K562 (cell line): Measurements from ENCODE around the gene RNF224. TPM values are rescaled to one million over a fixed set of nuclear protein-coding genes. Genes with fewer than 3 reads are reported as not detected.

Experiments used
- CREBBP ChIP-seq: IDR thresholded peaks from one replicate; pipeline ENCODE4 v1.6.1; 2012; ENCODE audit warnings: low read depth, mild to moderate bottlenecking, control low read depth, inconsistent platforms, low read length
- GATAD2B ChIP-seq: fragments of 450-650 bp; IDR thresholded peaks from 2 replicates; pipeline ENCODE4 v1.6.1; 2017; ENCODE audit warnings: mild to moderate bottlenecking, borderline replicate concordance
- KLF16 ChIP-seq: IDR thresholded peaks from 2 replicates; pipeline ENCODE4 v1.6.1; 2016; ENCODE audit warnings: antibody characterized with exemption
- NONO ChIP-seq, 2 experiments: fragments of 200-400 bp in 1 of 2; fragments of 450-650 bp in 1 of 2; formaldehyde crosslinking in 1 of 2; IDR thresholded peaks; 2 replicates each; pipeline ENCODE4 v1.6.1; 2017; ENCODE audit warnings: low read depth in 2 of 2, mild to moderate bottlenecking in 2 of 2, moderate library complexity in 2 of 2, low read length in 1 of 2
- NRF1 ChIP-seq, 2 experiments: fragments of 450-650 bp; IDR thresholded peaks in 1 of 2; conservative IDR thresholded peaks in 1 of 2; 2 replicates each; pipeline ENCODE4 v1.6.1; 2014; ENCODE audit warnings: mild to moderate bottlenecking in 2 of 2
- TBP ChIP-seq: optimal IDR thresholded peaks from 2 replicates; pipeline ENCODE3; 2011; ENCODE audit warnings: low read depth, low read length, improper control_type of control experiment
- TCF3 ChIP-seq: sonication (generic); formaldehyde crosslinking; IDR thresholded peaks from 2 replicates; pipeline ENCODE4 v1.4.0; 2020; ENCODE audit warnings: mild to moderate bottlenecking, missing genetic modification reagents
- ZNF707 ChIP-seq: fragments of 250-450 bp; sonication (Bioruptor Pico); conservative IDR thresholded peaks from 2 replicates; pipeline ENCODE4 v1.8.0; 2022; ENCODE audit warnings: inconsistent platforms, mild to moderate bottlenecking, moderate library complexity
- polyA plus RNA-seq, 8 experiments: library from polyadenylated mRNA; depleted of rRNA in 4 of 8; stranded (reverse) in 5 of 8; unstranded in 3 of 8; fragments of >200 nt; fragmentation: Nextera tagmentation in 2 of 8; fragmentation: Illumina TruSeq in 1 of 8; extraction: Ambion mirVana in 2 of 8; extraction: Trizol in 1 of 8; gene quantifications; 2 replicates each; pipeline versions ENCODE4 v1.2.1 to v1.2.3, GENCODE V29; 2011 to 2014; ENCODE audit warnings: inconsistent platforms in 1 of 8, missing spikeins in 1 of 8
- total RNA-seq, 7 experiments: library from RNA; depleted of rRNA in 6 of 7; stranded (reverse); fragments of >200 nt in 6 of 7; fragmentation: Illumina TruSeq in 2 of 7; extraction: Trizol in 2 of 7; gene quantifications; 2 replicates each; pipeline versions ENCODE4 v1.2.1 to v1.2.3, GENCODE V29; 2011 to 2021; ENCODE audit warnings: low replicate concordance in 1 of 7
- TF ChIP-seq, protein P1 (sequence below): fragments of 250-450 bp; sonication (Bioruptor Pico); IDR thresholded peaks from 2 replicates; pipeline ENCODE4 v1.5.0; 2021
- TF ChIP-seq, protein P2 (sequence below): fragments of 450-650 bp; formaldehyde crosslinking; IDR thresholded peaks from 2 replicates; pipeline ENCODE4 v1.4.0; 2020; ENCODE audit warnings: mild to moderate bottlenecking, moderate library complexity
- TF ChIP-seq, protein P3 (sequence below): sonication (generic); formaldehyde crosslinking; IDR thresholded peaks from 2 replicates; pipeline ENCODE4 v1.8.0; 2022; ENCODE audit warnings: missing genetic modification reagents, mild to moderate bottlenecking, moderate library complexity, borderline replicate concordance
- TF ChIP-seq, protein P4 (sequence below), 2 experiments: fragments of 450-650 bp; formaldehyde crosslinking in 1 of 2; IDR thresholded peaks; 2 replicates each; pipeline versions ENCODE4 v1.4.0 to v1.6.1; 2014 to 2020; ENCODE audit warnings: mild to moderate bottlenecking in 2 of 2, borderline replicate concordance in 1 of 2, low read depth in 1 of 2

RNF224 gene
- total and polyA plus RNA-seq, 9 of the 15 experiments (the other 6 are each of a cell fraction or from before 2014, with no cell fraction given), result not detected

DNA sequence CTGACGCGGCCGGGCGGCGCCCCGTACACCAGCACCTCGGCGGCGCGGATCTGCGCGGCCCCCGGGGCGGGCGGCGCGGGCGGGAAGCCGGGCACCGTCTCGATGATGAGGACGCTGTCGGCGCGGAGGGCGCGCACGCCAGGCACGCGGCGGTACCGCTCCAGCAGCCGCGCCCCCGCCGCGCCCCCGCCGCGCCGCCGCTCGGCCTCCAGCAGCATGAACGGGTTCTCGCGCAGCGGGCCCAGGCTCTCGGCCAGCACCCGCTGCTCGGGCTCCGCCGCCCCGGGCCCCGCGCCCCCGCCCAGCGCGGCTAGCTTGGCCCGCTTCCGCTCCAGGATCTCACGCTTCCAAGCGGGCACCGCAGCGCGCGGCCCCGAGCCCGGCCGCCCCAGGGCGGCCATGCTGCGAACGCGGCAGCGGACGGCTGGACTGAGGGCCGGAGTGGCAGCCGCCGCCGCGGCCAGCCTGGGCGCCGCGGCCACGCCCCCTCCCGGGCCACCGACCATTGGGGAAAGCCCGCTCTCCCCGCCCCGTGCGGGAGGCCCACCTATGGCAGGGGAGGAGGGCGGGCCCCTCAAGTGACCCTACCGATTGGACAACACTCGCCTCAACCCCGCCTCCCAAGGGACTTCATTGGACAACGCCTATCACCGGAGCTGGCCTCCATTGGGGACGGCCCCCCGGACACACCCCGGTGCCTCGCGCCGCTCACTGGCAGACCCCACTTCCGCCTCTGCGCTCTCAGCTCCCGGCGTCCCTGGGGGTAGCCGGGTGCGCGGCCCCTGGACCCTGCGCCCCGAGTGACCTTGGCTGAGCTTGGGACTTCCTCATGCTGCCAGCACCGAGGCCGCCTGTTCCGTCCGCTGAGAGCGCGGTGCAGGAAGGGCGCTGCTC is 26.7 kb upstream of the RNF224 start, which contains the start of gene TPRN (continued):
- TF ChIP-seq GATAD2B, result peak; percentile 84
- TF ChIP-seq, protein P1, sequence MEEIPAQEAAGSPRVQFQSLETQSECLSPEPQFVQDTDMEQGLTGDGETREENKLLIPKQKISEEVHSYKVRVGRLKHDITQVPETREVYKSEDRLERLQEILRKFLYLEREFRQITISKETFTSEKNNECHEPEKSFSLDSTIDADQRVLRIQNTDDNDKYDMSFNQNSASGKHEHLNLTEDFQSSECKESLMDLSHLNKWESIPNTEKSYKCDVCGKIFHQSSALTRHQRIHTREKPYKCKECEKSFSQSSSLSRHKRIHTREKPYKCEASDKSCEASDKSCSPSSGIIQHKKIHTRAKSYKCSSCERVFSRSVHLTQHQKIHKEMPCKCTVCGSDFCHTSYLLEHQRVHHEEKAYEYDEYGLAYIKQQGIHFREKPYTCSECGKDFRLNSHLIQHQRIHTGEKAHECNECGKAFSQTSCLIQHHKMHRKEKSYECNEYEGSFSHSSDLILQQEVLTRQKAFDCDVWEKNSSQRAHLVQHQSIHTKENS (CRISPR knock-in tag), result no peak
- peak; percentile 88 to 90 for TF ChIP-seq NRF1 (conservative IDR thresholded peaks at IDR 0.05 in 1 of 2, IDR thresholded peaks at IDR 0.05 in 1 of 2)
- TF ChIP-seq, protein P2, sequence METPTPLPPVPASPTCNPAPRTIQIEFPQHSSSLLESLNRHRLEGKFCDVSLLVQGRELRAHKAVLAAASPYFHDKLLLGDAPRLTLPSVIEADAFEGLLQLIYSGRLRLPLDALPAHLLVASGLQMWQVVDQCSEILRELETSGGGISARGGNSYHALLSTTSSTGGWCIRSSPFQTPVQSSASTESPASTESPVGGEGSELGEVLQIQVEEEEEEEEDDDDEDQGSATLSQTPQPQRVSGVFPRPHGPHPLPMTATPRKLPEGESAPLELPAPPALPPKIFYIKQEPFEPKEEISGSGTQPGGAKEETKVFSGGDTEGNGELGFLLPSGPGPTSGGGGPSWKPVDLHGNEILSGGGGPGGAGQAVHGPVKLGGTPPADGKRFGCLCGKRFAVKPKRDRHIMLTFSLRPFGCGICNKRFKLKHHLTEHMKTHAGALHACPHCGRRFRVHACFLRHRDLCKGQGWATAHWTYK (CRISPR knock-in tag), result peak; percentile 84; the same call in 1 of the 2 replicates
- TF ChIP-seq TCF3 (CRISPR knock-in tag), result no peak
- TF ChIP-seq KLF16, result no peak
- TF ChIP-seq ZNF707, result no peak
- TF ChIP-seq NONO (IDR thresholded peaks at IDR 0.05; ENCODE audit: low read depth in 2 of 2, low read length in 1 of 2), result peak in 1 of 2 experiments; percentile 92; a peak in 3 of 4 replicates
- no peak for TF ChIP-seq CREBBP
- TF ChIP-seq, protein P3, sequence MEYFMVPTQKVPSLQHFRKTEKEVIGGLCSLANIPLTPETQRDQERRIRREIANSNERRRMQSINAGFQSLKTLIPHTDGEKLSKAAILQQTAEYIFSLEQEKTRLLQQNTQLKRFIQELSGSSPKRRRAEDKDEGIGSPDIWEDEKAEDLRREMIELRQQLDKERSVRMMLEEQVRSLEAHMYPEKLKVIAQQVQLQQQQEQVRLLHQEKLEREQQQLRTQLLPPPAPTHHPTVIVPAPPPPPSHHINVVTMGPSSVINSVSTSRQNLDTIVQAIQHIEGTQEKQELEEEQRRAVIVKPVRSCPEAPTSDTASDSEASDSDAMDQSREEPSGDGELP (CRISPR knock-in tag), result peak; percentile 40; the same call in 1 of the 2 replicates
- TF ChIP-seq, protein P4, sequence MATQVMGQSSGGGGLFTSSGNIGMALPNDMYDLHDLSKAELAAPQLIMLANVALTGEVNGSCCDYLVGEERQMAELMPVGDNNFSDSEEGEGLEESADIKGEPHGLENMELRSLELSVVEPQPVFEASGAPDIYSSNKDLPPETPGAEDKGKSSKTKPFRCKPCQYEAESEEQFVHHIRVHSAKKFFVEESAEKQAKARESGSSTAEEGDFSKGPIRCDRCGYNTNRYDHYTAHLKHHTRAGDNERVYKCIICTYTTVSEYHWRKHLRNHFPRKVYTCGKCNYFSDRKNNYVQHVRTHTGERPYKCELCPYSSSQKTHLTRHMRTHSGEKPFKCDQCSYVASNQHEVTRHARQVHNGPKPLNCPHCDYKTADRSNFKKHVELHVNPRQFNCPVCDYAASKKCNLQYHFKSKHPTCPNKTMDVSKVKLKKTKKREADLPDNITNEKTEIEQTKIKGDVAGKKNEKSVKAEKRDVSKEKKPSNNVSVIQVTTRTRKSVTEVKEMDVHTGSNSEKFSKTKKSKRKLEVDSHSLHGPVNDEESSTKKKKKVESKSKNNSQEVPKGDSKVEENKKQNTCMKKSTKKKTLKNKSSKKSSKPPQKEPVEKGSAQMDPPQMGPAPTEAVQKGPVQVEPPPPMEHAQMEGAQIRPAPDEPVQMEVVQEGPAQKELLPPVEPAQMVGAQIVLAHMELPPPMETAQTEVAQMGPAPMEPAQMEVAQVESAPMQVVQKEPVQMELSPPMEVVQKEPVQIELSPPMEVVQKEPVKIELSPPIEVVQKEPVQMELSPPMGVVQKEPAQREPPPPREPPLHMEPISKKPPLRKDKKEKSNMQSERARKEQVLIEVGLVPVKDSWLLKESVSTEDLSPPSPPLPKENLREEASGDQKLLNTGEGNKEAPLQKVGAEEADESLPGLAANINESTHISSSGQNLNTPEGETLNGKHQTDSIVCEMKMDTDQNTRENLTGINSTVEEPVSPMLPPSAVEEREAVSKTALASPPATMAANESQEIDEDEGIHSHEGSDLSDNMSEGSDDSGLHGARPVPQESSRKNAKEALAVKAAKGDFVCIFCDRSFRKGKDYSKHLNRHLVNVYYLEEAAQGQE (IDR thresholded peaks at IDR 0.05; ENCODE audit: borderline replicate concordance), result no peak
- TF ChIP-seq, protein P4 (CRISPR knock-in tag; IDR thresholded peaks at IDR 0.05; ENCODE audit: low read depth), result peak; percentile 61; the same call in 1 of the 2 replicates
- peak; percentile 94 for TF ChIP-seq TBP
